Lower leg skin (tissue), 4 donors: ENCODE results near the gene SMPDL3B. TPM values are rescaled to one million over a fixed set of nuclear protein-coding genes. Genes with fewer than 3 reads are reported as not detected.

Source experiments
- DNase-seq, 2 donors: peaks; one replicate each; pipeline ENCODE4 v3.0.0-alpha.2; 2019; ENCODE audit warnings: low spot score in 2 of 2
- H3K4me3 ChIP-seq: fragments of 200-600 bp; sonication (generic); 2 replicates; pipeline ENCODE4 v1.5.1; 2017; ENCODE audit warnings: mild to moderate bottlenecking, low read depth; ENCODE audit not compliant: poor library complexity, severe bottlenecking
- CTCF ChIP-seq, 3 donors: fragments of 450-650 bp; IDR thresholded peaks; one replicate each; pipeline ENCODE4 v1.5.1; 2016; ENCODE audit warnings: antibody characterized with exemption in 3 of 3, mild to moderate bottlenecking in 3 of 3, moderate library complexity in 2 of 3
- POLR2A ChIP-seq, 2 donors: fragments of 450-650 bp; IDR thresholded peaks; one replicate each; pipeline ENCODE4 v1.6.1; 2016 to 2017; ENCODE audit warnings: antibody characterized with exemption in 2 of 2, mild to moderate bottlenecking in 1 of 2, moderate library complexity in 1 of 2
- WGBS, 2 donors: methylation state at CpG; one replicate each; pipeline ENCODE4 v1.1.5; 2018; 5-methylcytosine and 5-hydroxymethylcytosine counted together
- intact Hi-C: fragments of 100-400 bp; cut with DNase I; formaldehyde crosslinking; loops from one replicate; pipeline ENCODE4 v1.15.0; 2023; ENCODE audit warnings: low total_unique reads
- total RNA-seq, 4 donors: library from RNA; depleted of rRNA; stranded (reverse); fragments of >200 nt; gene quantifications; one replicate each; pipeline ENCODE4 v1.1.0, GENCODE V29; 2016

The SMPDL3B gene
- total RNA-seq, 4 donors from 2014 or later: 0.55 to 3.5 (median 2.1) TPM

- intact Hi-C loops: no loop called here
- no peak overlapping the region for H3K4me3 ChIP-seq
- 87 to 90% methylated on average over 4 of the region's 4 CpGs for WGBS, 2 donors
- TF ChIP-seq CTCF (IDR thresholded peaks at IDR 0.05) (no peak), POLR2A (IDR thresholded peaks at IDR 0.05) (no peak)
- DNase-seq: no peak
Observed at GRCh38 chr1:27967884-27968466, 33.2 kb downstream of the SMPDL3B start.

GRCh38 chr1:27968692-27969091 lies 33.9 kb downstream of the SMPDL3B start:
- H3K4me3 ChIP-seq: no peak overlapping the region
- TF ChIP-seq POLR2A (IDR thresholded peaks at IDR 0.05) (no peak), CTCF (IDR thresholded peaks at IDR 0.05) (no peak)
- intact Hi-C loops: no loop called here
- 28 to 33% methylated on average over 3 of the region's 3 CpGs for WGBS, 2 donors
- peak in 1 of 2 donors; percentile 40 for DNase-seq

- WGBS, 2 donors: 64 to 70% methylated on average over 6 of the region's 6 CpGs
- intact Hi-C loops: loop anchor here (10.0 kb wide), 1 partner anchor 116 kb away; no protein-coding TSS in a partner anchor
- no peak overlapping the region for H3K4me3 ChIP-seq
- peak in 1 of 2 donors; percentile 46 for DNase-seq
- TF ChIP-seq CTCF (IDR thresholded peaks at IDR 0.05) (no peak), POLR2A (IDR thresholded peaks at IDR 0.05) (no peak)
Observed at GRCh38 chr1:27970401-27970800, 35.6 kb downstream of the SMPDL3B start.

- no peak overlapping the region for H3K4me3 ChIP-seq
- DNase-seq: no peak
- intact Hi-C loops: loop anchor here (10.0 kb wide), 1 partner anchor 117 kb away; no protein-coding TSS in a partner anchor
- TF ChIP-seq CTCF (IDR thresholded peaks at IDR 0.05): no peak
- no peak for TF ChIP-seq POLR2A (IDR thresholded peaks at IDR 0.05)
Observed at GRCh38 chr1:27971674-27972073, 36.9 kb downstream of the SMPDL3B start.

- no peak for DNase-seq
- no peak for TF ChIP-seq POLR2A (IDR thresholded peaks at IDR 0.05)
- TF ChIP-seq CTCF (IDR thresholded peaks at IDR 0.05): no peak
- 71 to 80% methylated on average over 4 of the region's 4 CpGs for WGBS, 2 donors
- intact Hi-C loops: loop anchor here (10.0 kb wide), 1 partner anchor 117 kb away; no protein-coding TSS in a partner anchor
- H3K4me3 ChIP-seq: no peak overlapping the region
Observed at GRCh38 chr1:27972141-27972540, 37.3 kb downstream of the SMPDL3B start.
